ENCODE data around the gene CLEC10A.
"Not testable (repeated sequence)": the region's sequence is repeated elsewhere in the genome, so short reads cannot be mapped to it uniquely, and the experiment has no call there.

The CLEC10A gene

DNA sequence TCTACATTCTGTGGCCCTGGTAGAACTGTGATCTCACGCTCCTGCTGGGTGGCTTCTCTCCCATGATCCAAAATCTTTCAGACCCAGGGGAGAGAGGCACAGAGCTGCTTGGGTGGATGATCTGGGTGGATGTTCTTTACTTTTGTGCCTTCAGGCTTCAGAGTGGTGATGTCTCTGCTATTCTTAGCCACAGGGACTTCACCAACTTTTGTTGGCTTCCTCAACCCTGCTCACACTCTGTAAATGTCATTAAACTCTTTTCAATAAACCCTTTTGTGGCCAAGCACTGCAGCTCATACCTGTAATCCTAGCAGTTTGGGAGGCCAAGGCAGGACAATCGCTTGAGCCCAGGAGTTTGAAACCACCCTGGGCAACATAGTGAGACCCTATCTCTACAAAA, 7.6 kb downstream of the CLEC10A start:
- DNase-seq (ENCODE audit: low spot score): no peak

DNA sequence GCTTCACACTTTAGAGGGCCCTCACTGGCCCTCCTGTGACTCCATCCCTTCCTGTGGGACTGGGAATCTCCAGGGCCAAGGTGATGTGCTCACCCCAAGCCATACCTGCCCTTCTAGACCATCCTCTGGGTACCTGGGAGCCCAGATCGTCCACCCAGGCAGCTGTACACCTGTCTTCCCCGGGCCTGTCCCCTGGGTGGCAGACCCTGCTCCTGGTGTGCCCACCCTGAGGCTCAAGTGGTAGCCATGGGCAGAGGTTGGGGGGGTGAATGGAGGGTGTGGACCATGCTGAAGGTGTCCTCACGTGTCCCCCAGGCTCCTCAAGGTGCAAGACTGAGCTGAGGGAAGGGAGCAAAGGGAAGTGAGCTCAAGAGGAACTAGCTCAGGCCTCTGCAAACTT, 9.3 kb downstream of the CLEC10A start:
- no peak for DNase-seq (ENCODE audit: low spot score)

- DNase-seq (ENCODE audit: low spot score): no peak
Observed at GRCh38 chr17:7068268-7068667, 11.8 kb downstream of the CLEC10A start.

GRCh38 chr17:7067198-7067597, 12.9 kb downstream of the CLEC10A start:
- no peak for DNase-seq (ENCODE audit: low spot score)

DNA sequence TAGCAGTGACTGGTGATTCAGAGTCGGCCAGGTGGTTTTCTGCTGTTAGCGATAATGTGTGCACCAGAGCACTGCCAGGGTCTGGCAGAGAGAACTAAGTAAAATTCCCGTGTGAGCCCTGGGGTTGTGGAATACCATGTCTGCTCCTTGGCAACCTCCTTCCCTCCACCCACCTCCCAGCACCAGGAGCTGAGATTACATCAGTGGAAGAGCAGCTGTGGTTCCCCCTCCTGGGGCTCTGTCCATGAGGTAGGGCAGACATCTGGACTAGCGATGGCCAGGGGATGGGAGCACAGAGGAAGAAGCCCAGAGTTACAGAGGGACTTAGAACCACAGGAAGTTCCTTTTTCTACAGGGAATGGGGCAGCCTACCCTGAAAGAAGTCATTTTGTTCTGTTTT, 15.8 kb downstream of the CLEC10A start:
- DNase-seq (ENCODE audit: low spot score): no peak

DNA sequence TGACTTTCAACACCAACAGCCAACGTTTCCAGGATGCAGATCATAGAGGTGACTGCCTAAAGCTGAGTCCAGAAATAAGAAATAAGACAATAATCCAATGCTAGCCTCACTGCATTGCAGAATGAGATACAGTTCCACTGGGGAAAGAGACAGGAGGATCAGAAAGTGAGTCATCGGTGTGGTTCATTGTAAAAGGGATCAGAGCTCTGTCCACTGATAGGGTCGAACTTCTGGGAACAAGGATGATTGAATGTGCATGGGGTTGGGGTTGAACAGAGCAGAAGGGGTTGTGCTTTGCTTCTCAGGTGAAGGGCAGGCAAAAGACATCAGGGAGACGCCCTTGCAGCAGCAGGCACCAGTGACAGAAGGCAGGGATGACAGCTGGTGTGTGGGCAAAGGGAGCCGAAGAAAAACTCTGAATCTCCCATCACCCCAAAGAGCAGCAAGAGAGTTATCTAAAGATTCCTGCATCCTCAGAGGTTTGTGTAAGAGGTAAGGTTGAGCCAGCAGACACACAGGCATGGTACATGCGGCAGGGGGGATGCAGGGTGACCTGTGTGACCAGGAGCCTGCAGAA, 16.4 kb downstream of the CLEC10A start:
- DNase-seq (ENCODE audit: low spot score): no peak

DNA sequence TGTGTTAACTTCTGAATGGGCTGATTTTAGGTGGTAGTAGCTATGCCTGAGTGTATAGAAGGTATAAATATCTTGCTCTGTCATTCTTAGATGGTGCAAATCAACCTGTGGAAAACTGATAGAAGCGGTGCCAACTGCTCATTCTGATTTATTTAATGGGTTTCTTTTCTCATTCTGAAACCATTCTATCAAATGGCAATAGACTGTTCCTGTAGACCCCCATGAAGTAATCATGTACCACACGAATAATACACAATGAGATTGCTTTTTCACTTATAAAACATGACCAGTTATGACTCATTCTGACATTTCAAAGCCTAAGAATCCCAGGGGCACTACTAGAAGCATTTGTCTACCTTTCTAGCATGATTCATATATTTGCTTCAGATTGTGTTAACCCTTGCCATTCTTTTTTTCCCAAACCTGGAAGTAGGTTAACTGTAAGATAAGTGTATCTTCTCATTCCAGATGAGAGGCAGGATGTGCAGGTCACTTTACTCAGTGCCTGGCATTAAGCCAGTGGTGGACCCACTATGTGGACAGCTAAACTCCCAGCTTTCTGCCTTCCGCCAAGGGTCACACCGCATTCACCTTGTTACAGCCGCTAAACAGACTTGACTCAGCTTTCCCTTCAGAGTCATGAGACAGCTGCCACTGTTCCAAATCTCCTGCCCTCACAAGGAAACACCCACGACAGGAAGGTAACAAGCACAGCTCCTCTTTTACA, 19.7 kb downstream of the CLEC10A start:
- DNase-seq (ENCODE audit: low spot score): no peak

GRCh38 chr17:7058831-7059447, 21.1 kb downstream of the CLEC10A start:
- no peak for DNase-seq (ENCODE audit: low spot score)

DNA sequence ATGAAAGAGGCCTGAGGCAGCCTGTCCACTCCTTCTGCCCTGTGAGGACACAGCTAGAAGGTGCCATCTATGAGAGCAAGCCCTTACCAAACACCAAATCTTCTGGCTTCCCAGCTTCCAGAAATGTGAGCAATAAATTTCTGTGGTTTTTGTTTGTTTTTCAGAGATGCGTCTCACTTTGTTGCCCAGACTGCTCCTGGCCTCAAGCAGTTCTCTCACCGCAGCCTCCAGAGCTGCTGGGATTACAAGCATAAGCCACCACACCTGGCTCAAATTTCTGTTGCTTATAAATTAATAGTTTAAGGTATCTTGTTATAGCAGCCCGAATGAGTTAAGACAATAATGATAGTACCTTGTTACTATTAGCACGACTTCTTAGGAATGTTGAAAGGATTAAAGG, 23.7 kb downstream of the CLEC10A start:
- no peak for DNase-seq (ENCODE audit: low spot score)

- not testable (repeated sequence) for DNase-seq (ENCODE audit: low spot score)
Observed at GRCh38 chr17:7050583-7050982, 29.5 kb downstream of the CLEC10A start.

DNA sequence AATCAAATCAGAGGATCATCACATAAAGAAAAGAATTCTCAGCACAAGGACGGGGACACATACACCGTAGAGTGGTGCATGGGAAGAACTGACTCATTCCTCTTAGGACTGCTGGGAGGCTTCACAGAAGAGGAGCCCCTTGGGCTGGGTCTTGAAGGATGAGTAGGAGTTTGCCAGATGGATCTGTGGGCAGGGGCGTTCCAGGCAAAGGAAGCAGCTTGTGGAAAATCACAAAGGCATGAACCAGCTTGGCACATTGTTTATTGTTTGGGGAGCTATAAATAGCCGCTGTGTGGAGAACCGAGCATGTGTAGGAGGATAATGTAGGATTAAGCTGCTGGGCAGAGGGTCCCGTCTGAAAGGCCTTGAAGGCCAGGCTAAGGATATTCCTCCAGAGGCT, 31.1 kb downstream of the CLEC10A start:
- no peak for DNase-seq (ENCODE audit: low spot score)

GRCh38 chr17:7047566-7047965, 32.5 kb downstream of the CLEC10A start:
- no peak for DNase-seq (ENCODE audit: low spot score)

GRCh38 chr17:7046725-7047397, 33.2 kb downstream of the CLEC10A start:
- DNase-seq (ENCODE audit: low spot score): not testable (repeated sequence)

DNA sequence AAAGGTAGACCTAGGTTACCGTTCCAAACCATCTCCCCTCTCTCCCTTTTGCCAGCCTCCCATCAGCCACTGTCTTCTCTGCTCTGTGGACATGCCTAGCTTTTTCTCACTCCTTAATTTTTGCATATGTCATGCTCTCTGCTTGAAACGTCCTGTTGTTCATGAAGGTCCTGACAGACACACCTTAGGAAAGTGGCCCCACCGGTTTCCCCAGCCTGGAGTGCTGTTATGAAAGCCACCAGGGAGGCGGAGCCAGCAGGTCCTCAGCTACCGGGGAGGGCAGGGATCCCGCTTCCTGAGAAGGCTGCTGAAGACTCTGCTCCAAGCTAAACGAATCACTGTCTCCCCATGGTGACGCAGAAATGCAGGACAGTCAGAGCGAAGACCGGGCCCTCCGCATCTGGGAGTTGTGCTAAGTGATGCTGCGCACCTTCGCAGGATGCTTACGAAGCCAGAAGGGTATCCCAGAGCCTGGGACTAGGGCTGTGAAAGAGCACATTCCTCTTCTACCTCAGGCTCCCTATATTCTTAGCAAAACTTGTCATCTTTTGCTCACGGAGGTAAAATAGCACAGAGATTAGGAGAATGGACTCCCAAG, 33.8 kb downstream of the CLEC10A start:
- DNase-seq (ENCODE audit: low spot score): peak; percentile 36

DNA sequence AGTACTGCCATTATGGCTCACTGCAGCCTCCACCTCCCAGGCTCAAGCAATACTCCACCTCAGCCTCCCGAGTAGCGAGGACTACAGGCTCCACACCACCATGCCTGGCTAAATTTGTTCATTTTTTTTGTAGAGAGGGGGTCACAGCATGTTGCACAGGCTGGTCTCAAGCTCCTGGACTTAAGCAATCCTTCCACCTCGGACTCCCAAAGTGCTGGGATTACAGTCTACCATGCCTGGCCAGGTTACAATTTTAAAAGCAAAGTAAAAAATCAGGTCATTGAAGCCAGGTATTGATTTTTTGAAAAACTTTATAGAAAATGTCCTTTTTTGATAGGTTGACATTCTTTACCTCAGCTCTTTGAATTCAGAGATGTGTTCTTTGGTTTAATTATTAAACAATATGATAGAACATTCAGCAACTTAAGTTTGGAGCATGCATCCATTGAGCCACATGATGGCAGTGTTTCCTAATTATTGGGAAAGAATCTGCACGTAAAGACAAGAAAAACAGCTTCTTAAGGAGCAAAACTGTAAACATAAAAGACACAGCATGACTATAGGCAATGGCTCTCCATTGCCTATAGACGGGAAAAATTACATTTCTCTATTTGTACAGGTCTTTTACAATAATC, 34.4 kb downstream of the CLEC10A start:
- peak; percentile 53 for DNase-seq (ENCODE audit: low spot score)

DNA sequence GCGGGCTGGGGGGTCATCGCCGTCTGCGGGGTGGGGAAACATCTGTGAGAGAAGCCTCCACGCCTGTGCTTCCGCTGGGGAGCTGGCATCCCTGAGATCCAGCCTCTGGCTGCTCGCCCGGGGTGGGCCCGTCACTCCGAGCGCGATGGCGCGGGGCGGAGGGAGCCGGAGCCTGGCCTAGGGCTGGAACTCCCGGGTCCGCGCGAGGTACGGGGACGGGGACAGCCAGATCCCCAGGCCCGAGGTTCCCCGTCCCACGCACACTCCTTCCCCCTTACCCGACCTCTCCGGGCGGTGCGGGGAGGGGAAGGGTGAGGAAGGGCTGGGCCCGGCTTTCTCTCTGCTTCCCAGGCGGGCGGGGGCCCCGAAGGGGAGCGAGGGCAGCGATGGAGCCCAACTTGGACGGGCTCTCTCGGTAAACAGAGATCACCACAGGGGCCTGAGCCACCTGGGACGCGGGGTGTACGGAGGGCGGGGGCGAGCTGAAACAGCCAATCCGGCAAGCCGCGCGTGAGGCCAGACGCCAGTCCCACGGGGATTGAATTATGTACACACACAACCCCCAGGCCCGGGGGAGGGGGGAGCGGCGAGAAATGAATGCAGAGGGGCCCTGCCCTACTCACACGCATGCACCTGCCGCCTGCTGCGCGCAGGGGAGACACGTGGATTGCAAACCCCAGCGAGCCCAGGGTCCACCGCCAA, 36.4 kb downstream of the CLEC10A start, which contains the start of gene SLC16A11:
TSS of gene SLC16A11 (minus strand) at position 596 of the 702 bp plus-strand sequence. CDS start at position 17, 579 bp downstream.
- DNase-seq (ENCODE audit: low spot score): no peak

DNA sequence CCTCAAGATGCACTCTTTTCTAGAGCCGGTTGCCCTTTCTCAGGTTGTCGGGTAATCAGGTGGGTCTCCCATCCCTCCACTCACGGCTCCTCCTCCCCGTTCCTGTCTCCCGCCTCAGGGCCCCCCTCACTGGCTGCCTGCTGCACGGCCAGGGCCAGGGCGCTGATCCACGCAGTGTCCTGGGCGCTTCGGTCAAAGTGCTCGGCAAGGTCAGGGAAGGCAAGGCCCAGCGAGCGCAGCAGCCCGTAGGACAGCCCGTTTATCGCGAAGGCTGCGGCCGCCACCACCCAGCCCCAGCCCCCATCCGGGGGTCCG, 36.9 kb downstream of the CLEC10A start:
- no peak for DNase-seq (ENCODE audit: low spot score)

DNA sequence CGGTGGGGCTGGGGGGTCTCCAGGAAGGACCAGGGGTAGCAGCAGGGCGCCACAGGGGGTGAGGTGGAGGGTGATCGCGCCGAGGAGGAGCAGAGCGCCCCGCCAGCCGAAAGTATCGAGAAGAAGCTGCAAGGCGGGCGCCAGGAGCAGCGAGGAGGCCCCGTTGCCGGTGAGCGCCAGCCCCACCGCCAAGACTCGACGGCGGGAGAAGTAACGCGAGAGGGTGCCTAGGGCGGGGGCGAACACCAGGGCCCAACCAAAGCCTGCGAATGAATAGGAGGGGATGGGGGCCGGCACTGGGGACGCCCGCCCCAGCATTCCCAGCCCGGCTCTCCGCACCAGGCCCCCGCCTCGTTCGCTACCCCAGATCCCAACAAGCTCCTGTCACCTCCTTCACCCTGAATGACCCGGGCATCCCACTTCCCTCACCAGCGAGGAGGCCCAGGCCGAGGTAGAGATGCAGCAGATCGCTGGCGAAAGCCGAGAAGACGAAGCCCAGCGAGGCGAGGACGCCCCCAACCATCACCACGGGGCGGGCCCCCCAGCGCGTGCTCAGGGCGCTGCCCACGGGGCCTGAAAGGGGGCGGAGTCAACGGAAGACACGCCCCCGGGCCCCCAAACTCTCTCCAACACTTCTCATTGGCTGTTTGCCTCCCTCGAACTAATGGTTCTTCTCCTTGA, 37.4 kb downstream of the CLEC10A start:
- DNase-seq (ENCODE audit: low spot score): no peak

DNA sequence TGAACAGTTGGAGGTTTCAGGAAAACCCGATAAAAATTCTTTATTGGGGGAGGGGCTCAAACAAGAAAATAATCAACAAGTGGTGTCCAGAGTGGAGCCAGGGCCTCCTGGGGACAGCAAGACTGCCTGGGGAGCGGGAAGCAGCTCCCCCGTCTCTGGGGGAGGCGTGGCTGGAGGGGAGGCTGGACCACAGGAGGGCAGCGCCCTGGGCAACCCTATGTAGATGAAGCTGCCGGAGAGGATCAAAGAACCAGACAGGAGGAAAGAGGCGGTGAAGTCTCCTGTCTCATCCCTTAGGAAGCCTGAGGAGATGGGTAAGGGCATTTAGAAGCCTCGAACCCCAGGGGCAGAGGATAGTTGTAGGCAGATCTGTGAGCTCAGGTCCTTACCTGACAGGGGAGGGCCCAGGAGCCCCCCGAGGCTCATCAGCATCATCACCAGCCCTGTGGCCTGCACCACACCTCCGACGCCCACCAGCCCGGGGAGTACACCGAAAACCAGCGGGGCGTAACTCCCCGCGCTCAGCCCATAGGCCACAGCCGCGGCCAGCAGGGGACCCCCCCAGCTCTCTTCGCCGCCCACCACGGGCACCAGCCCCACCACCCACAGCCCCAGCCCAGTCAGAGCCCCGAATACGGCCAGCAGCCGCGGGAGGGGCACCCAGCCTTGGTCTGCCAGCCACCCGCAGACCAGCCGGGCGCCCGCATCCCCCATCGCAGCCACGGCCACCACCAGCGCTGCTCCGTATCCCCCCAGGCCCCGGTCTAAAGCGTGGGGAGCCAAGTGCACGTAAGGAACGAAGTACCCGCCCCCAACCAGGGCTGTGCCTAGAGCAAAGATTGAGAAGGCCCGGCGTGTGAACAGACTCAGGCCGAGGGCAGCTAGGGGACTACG, 38.2 kb downstream of the CLEC10A start:
- DNase-seq (ENCODE audit: low spot score): no peak

- no peak for DNase-seq (ENCODE audit: low spot score)
Observed at GRCh38 chr17:7039832-7040231, 40.2 kb downstream of the CLEC10A start.

Data from HuH-7 (cell line).